Ishikawa (cell line): ENCODE data around the gene METTL21A.
A peak's percentile ranks its signal among the peaks of the same experiment; 100 is the strongest.

Source experiments
- CEBPB ChIP-seq: IDR thresholded peaks from 2 replicates; pipeline ENCODE4 v1.6.1; 2012
- CREB1 ChIP-seq: IDR thresholded peaks from 2 replicates; pipeline ENCODE4 v1.6.1; 2012; ENCODE audit warnings: low read depth
- EGR1 ChIP-seq: IDR thresholded peaks from 2 replicates; pipeline ENCODE4 v1.6.1; 2012
- EP300 ChIP-seq: IDR thresholded peaks from 2 replicates; pipeline ENCODE4 v1.6.1; 2012; ENCODE audit warnings: borderline replicate concordance
- FOXM1 ChIP-seq: IDR thresholded peaks from 2 replicates; pipeline ENCODE4 v1.6.1; 2012; ENCODE audit warnings: low read depth, borderline replicate concordance
- MAX ChIP-seq: IDR thresholded peaks from 2 replicates; pipeline ENCODE4 v1.6.1; 2012
- NFIC ChIP-seq: IDR thresholded peaks from 2 replicates; pipeline ENCODE4 v1.6.1; 2012
- RAD21 ChIP-seq: IDR thresholded peaks from 2 replicates; pipeline ENCODE4 v1.6.1; 2012; ENCODE audit warnings: low read depth
- REST ChIP-seq: IDR thresholded peaks from 2 replicates; pipeline ENCODE4 v1.6.1; 2012; ENCODE audit warnings: low read depth, mild to moderate bottlenecking
- TAF1 ChIP-seq: IDR thresholded peaks from 2 replicates; pipeline ENCODE4 v1.6.1; 2012; ENCODE audit warnings: low read depth, mild to moderate bottlenecking
- TCF12 ChIP-seq: IDR thresholded peaks from 2 replicates; pipeline ENCODE4 v1.6.1; 2012; ENCODE audit warnings: low read depth
- TEAD4 ChIP-seq: IDR thresholded peaks from 2 replicates; pipeline ENCODE4 v1.6.1; 2012
- USF1 ChIP-seq: IDR thresholded peaks from 2 replicates; pipeline ENCODE4 v1.6.1; 2012
- YY1 ChIP-seq: IDR thresholded peaks from 2 replicates; pipeline ENCODE4 v1.6.1; 2012; ENCODE audit warnings: low read depth
- ZBTB7A ChIP-seq: IDR thresholded peaks from 2 replicates; pipeline ENCODE4 v1.6.1; 2012; ENCODE audit warnings: low read depth

Gene METTL21A

GRCh38 chr2:207670887-207671286, 45.7 kb upstream of the METTL21A start:
- TF ChIP-seq MAX (no peak), TEAD4 (no peak), TCF12 (no peak), YY1 (no peak), REST (no peak), RAD21 (no peak), CEBPB (no peak), FOXM1 (no peak), TAF1 (no peak), ZBTB7A (no peak), EGR1 (no peak), USF1 (no peak), NFIC (no peak), CREB1 (no peak), EP300 (no peak)

GRCh38 chr2:207663870-207664545, 38.8 kb upstream of the METTL21A start:
- no peak for TF ChIP-seq CREB1
- TF ChIP-seq TAF1 = no peak
- peak; percentile 25; the same call in 1 of the 2 replicates for TF ChIP-seq FOXM1
- TF ChIP-seq TCF12 = no peak

- TF ChIP-seq ZBTB7A (no peak), EGR1 (no peak), TAF1 (no peak), USF1 (no peak), RAD21 (no peak), CREB1 (no peak), FOXM1 (no peak), EP300 (no peak), TEAD4 (no peak), CEBPB (no peak), TCF12 (no peak), NFIC (no peak), REST (no peak), MAX (no peak), YY1 (no peak)
Observed at GRCh38 chr2:207662203-207662602, 37.0 kb upstream of the METTL21A start.

GRCh38 chr2:207660994-207661393, 35.8 kb upstream of the METTL21A start:
- no peak for TF ChIP-seq RAD21
- no peak for TF ChIP-seq CREB1
- no peak for TF ChIP-seq FOXM1
- TF ChIP-seq EP300 = 0 out of 2 replicates have a peak, but pooled peaks have one; percentile 11
- no peak for TF ChIP-seq NFIC
- TF ChIP-seq EGR1 = no peak
- 0 out of 2 replicates have a peak, but pooled peaks have one; percentile 10 for TF ChIP-seq USF1
- TF ChIP-seq TAF1 = no peak
- no peak for TF ChIP-seq REST
- TF ChIP-seq TCF12 = no peak
- 0 out of 2 replicates have a peak, but pooled peaks have one; percentile 35 for TF ChIP-seq MAX
- TF ChIP-seq YY1 = peak; percentile 69; the same call in 1 of the 2 replicates
- TF ChIP-seq ZBTB7A = no peak
- peak; percentile 62 for TF ChIP-seq TEAD4
- TF ChIP-seq CEBPB = no peak
